Fibroblast of lung (primary cell): Measurements from ENCODE around the gene EXOC6B.

ENCODE experiments used
- CTCF ChIP-seq, 2 donors: IDR thresholded peaks in 1 of 2; conservative IDR thresholded peaks in 1 of 2; 1 replicate in 1 of 2; 2 replicates in 1 of 2; pipeline ENCODE4 v1.5.1; 2011 to 2012; ENCODE audit warnings: low read length in 2 of 2, control low read depth in 1 of 2, inconsistent platforms in 1 of 2, low read depth in 1 of 2, mild to moderate bottlenecking in 1 of 2
- EZH2 ChIP-seq: IDR thresholded peaks from 2 replicates; pipeline ENCODE4 v1.5.1; 2012; ENCODE audit warnings: low read length, control low read depth, mild to moderate bottlenecking; ENCODE audit errors: missing control alignments

- TF ChIP-seq CTCF (conservative IDR thresholded peaks at IDR 0.05 in 1 of 2, IDR thresholded peaks at IDR 0.05 in 1 of 2; ENCODE audit: low read depth in 1 of 2, low read length in 2 of 2) (no peak), EZH2 (no peak)
These were observed 12.0 kb downstream of the EXOC6B start for GRCh38 chr2:72813841-72814240.
